GM23338 (cell line): ENCODE results near the gene RNF19B. TPM values are rescaled to one million over a fixed set of nuclear protein-coding genes. Genes with fewer than 3 reads are reported as not detected.

Experiments used
- CREB1 ChIP-seq: fragments of 250-450 bp; sonication (Bioruptor Pico); IDR thresholded peaks from 2 replicates; pipeline ENCODE4 v1.5.0; 2020; ENCODE audit warnings: low read depth, mild to moderate bottlenecking, moderate library complexity
- EZH2 ChIP-seq: fragments of 200-600 bp; sonication (generic); IDR thresholded peaks from one replicate; pipeline ENCODE4 v1.8.0; 2017; ENCODE audit warnings: antibody characterized with exemption, mild to moderate bottlenecking, low read depth; ENCODE audit not compliant: unreplicated experiment
- EZH2phosphoT487 ChIP-seq: fragments of 200-600 bp; sonication (generic); IDR thresholded peaks from one replicate; pipeline ENCODE4 v1.8.1; 2018; ENCODE audit warnings: antibody characterized with exemption; ENCODE audit not compliant: unreplicated experiment
- JUNB ChIP-seq: IDR thresholded peaks from one replicate; pipeline ENCODE4 v1.6.1; 2016; ENCODE audit warnings: antibody characterized with exemption; ENCODE audit not compliant: unreplicated experiment
- NANOG ChIP-seq: IDR thresholded peaks from 2 replicates; pipeline ENCODE4 v1.6.1; 2016; ENCODE audit warnings: antibody characterized with exemption, borderline replicate concordance
- STAT1 ChIP-seq: IDR thresholded peaks from one replicate; pipeline ENCODE4 v1.6.1; 2016; ENCODE audit warnings: antibody characterized with exemption; ENCODE audit not compliant: unreplicated experiment
- polyA plus RNA-seq: library from polyadenylated mRNA; unstranded; fragments of >200 nt; fragmentation: Nextera tagmentation; extraction: Ambion mirVana; gene quantifications from 2 replicates; pipeline ENCODE4 v1.2.1, GENCODE V29; 2016
- total RNA-seq: library from RNA; depleted of rRNA; stranded (reverse); fragments of >200 nt; shearing (Covaris generic); gene quantifications from 2 replicates; pipeline ENCODE4 v1.2.3, GENCODE V29; 2014
- TF ChIP-seq, protein P1 (sequence below): fragments of 250-450 bp; sonication (Bioruptor Pico); IDR thresholded peaks from 2 replicates; pipeline ENCODE4 v1.5.0; 2020; ENCODE audit warnings: mild to moderate bottlenecking, moderate library complexity
- TF ChIP-seq, protein P2 (sequence below): IDR thresholded peaks from 2 replicates; pipeline ENCODE4 v1.6.1; 2016; ENCODE audit warnings: antibody characterized with exemption
- TF ChIP-seq, protein P3 (sequence below): IDR thresholded peaks from one replicate; pipeline ENCODE4 v1.6.1; 2018; ENCODE audit warnings: antibody characterized with exemption; ENCODE audit not compliant: unreplicated experiment

Gene RNF19B
- total and polyA plus RNA-seq, 2 experiments from 2014 or later: 2.9 to 11.9 TPM

DNA sequence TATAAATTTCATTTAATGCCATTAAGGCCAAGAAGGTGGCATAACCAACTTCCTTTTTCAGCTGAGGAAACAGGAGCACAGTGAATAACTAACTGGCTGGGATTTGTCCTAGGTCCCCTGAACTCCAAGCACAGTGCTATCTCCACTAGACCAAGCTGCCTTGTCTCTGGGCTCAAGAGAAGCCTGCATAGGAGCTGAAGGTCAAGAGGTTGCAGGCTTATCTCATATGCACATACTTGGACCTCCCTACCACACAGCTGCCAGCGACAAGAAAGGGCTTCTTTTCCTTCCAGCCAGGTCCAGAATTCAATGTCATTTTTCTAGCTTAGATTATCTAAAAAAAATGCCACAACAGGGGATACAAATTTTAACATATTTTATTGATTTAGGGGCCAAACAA lies 45.0 kb upstream of the RNF19B start (continued):
- TF ChIP-seq, protein P1, sequence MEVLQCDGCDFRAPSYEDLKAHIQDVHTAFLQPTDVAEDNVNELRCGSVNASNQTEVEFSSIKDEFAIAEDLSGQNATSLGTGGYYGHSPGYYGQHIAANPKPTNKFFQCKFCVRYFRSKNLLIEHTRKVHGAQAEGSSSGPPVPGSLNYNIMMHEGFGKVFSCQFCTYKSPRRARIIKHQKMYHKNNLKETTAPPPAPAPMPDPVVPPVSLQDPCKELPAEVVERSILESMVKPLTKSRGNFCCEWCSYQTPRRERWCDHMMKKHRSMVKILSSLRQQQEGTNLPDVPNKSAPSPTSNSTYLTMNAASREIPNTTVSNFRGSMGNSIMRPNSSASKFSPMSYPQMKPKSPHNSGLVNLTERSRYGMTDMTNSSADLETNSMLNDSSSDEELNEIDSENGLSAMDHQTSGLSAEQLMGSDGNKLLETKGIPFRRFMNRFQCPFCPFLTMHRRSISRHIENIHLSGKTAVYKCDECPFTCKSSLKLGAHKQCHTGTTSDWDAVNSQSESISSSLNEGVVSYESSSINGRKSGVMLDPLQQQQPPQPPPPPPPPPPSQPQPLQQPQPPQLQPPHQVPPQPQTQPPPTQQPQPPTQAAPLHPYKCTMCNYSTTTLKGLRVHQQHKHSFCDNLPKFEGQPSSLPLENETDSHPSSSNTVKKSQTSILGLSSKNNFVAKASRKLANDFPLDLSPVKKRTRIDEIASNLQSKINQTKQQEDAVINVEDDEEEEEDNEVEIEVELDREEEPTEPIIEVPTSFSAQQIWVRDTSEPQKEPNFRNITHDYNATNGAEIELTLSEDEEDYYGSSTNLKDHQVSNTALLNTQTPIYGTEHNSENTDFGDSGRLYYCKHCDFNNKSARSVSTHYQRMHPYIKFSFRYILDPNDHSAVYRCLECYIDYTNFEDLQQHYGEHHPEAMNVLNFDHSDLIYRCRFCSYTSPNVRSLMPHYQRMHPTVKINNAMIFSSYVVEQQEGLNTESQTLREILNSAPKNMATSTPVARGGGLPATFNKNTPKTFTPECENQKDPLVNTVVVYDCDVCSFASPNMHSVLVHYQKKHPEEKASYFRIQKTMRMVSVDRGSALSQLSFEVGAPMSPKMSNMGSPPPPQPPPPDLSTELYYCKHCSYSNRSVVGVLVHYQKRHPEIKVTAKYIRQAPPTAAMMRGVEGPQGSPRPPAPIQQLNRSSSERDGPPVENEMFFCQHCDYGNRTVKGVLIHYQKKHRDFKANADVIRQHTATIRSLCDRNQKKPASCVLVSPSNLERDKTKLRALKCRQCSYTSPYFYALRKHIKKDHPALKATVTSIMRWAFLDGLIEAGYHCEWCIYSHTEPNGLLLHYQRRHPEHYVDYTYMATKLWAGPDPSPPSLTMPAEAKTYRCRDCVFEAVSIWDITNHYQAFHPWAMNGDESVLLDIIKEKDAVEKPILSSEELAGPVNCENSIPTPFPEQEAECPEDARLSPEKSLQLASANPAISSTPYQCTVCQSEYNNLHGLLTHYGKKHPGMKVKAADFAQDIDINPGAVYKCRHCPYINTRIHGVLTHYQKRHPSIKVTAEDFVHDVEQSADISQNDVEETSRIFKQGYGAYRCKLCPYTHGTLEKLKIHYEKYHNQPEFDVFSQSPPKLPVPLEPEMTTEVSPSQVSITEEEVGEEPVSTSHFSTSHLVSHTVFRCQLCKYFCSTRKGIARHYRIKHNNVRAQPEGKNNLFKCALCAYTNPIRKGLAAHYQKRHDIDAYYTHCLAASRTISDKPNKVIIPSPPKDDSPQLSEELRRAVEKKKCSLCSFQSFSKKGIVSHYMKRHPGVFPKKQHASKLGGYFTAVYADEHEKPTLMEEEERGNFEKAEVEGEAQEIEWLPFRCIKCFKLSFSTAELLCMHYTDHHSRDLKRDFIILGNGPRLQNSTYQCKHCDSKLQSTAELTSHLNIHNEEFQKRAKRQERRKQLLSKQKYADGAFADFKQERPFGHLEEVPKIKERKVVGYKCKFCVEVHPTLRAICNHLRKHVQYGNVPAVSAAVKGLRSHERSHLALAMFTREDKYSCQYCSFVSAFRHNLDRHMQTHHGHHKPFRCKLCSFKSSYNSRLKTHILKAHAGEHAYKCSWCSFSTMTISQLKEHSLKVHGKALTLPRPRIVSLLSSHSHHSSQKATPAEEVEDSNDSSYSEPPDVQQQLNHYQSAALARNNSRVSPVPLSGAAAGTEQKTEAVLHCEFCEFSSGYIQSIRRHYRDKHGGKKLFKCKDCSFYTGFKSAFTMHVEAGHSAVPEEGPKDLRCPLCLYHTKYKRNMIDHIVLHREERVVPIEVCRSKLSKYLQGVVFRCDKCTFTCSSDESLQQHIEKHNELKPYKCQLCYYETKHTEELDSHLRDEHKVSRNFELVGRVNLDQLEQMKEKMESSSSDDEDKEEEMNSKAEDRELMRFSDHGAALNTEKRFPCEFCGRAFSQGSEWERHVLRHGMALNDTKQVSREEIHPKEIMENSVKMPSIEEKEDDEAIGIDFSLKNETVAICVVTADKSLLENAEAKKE (CRISPR knock-in tag): no peak
- TF ChIP-seq CREB1 (CRISPR knock-in tag) (no peak), EZH2 (no peak), NANOG (no peak), JUNB (no peak), STAT1 (no peak), EZH2phosphoT487 (no peak)
- TF ChIP-seq, protein P2, sequence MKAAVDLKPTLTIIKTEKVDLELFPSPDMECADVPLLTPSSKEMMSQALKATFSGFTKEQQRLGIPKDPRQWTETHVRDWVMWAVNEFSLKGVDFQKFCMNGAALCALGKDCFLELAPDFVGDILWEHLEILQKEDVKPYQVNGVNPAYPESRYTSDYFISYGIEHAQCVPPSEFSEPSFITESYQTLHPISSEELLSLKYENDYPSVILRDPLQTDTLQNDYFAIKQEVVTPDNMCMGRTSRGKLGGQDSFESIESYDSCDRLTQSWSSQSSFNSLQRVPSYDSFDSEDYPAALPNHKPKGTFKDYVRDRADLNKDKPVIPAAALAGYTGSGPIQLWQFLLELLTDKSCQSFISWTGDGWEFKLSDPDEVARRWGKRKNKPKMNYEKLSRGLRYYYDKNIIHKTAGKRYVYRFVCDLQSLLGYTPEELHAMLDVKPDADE: no peak
- TF ChIP-seq, protein P3, sequence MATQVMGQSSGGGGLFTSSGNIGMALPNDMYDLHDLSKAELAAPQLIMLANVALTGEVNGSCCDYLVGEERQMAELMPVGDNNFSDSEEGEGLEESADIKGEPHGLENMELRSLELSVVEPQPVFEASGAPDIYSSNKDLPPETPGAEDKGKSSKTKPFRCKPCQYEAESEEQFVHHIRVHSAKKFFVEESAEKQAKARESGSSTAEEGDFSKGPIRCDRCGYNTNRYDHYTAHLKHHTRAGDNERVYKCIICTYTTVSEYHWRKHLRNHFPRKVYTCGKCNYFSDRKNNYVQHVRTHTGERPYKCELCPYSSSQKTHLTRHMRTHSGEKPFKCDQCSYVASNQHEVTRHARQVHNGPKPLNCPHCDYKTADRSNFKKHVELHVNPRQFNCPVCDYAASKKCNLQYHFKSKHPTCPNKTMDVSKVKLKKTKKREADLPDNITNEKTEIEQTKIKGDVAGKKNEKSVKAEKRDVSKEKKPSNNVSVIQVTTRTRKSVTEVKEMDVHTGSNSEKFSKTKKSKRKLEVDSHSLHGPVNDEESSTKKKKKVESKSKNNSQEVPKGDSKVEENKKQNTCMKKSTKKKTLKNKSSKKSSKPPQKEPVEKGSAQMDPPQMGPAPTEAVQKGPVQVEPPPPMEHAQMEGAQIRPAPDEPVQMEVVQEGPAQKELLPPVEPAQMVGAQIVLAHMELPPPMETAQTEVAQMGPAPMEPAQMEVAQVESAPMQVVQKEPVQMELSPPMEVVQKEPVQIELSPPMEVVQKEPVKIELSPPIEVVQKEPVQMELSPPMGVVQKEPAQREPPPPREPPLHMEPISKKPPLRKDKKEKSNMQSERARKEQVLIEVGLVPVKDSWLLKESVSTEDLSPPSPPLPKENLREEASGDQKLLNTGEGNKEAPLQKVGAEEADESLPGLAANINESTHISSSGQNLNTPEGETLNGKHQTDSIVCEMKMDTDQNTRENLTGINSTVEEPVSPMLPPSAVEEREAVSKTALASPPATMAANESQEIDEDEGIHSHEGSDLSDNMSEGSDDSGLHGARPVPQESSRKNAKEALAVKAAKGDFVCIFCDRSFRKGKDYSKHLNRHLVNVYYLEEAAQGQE: no peak
